A549 (cell line): ENCODE data around the gene PDE4D. TPM values are rescaled to one million over a fixed set of nuclear protein-coding genes. Genes with fewer than 3 reads are reported as not detected.

Source experiments
- ATAC-seq, 2 experiments: fragments of 200-7000 bp in 1 of 2; fragments of >200 bp in 1 of 2; cut with Nextera tagmentation in 1 of 2; cut with Tn5 transposase in 1 of 2; 3 replicates each; pipeline versions ENCODE4 v1.8.0 to v1.9.1; 2018 to 2020; ENCODE audit warnings: mild to moderate bottlenecking in 1 of 2, moderate library complexity in 1 of 2
- CTCF ChIA-PET: fragments of 300-600 bp; sonication (Branson Sonifier 250); formaldehyde crosslinking; extraction: SDS; loops from one replicate; lab custom pipeline; 2021; ENCODE audit warnings: antibody characterized with exemption, inconsistent platforms; lab: Yijun Ruan, JAX
- POLR2A ChIA-PET: fragments of 350-600 bp; formaldehyde crosslinking; extraction: SDS; loops from one replicate; lab custom pipeline; 2021; ENCODE audit warnings: antibody characterized with exemption, inconsistent platforms; lab: Yijun Ruan, JAX
- DNase-seq, 2 experiments: peaks; one replicate each; pipeline versions ENCODE4 v3.0.0 to v3.0.0-alpha.2; 2011 to 2016; ENCODE audit warnings: low read depth in 1 of 2, low spot score in 1 of 2
- FAIRE-seq: peaks from 2 replicates; lab custom pipeline; 2011; peaks lifted over from hg19 to GRCh38; lab: Jason Lieb, UNC
- H3K27ac ChIP-seq, 2 experiments: fragments of >200 bp; sonication (Bioruptor Twin); formaldehyde crosslinking; 3 replicates each; pipeline ENCODE4 v1.5.1; 2016 to 2017
- H3K4me1 ChIP-seq: fragments of >200 bp; sonication (Bioruptor Twin); formaldehyde crosslinking; 3 replicates; pipeline ENCODE4 v1.6.1; 2016
- H3K4me2 ChIP-seq: fragments of >200 bp; sonication (Bioruptor Twin); formaldehyde crosslinking; 3 replicates; pipeline ENCODE4 v1.6.1; 2016
- H3K4me3 ChIP-seq: fragments of >200 bp; sonication (Bioruptor Twin); formaldehyde crosslinking; 3 replicates; pipeline ENCODE4 v1.5.1; 2016
- H3K9me3 ChIP-seq: fragments of >200 bp; sonication (Bioruptor Twin); formaldehyde crosslinking; 3 replicates; pipeline ENCODE4 v1.6.1; 2016
- ATOH8 ChIP-seq: fragments of 250-450 bp; sonication (Bioruptor Pico); IDR thresholded peaks from 2 replicates; pipeline ENCODE4 v1.5.0; 2020; ENCODE audit warnings: low read depth, mild to moderate bottlenecking, moderate library complexity
- CBX2 ChIP-seq: fragments of 200-600 bp; sonication (generic); IDR thresholded peaks from 2 replicates; pipeline ENCODE4 v1.6.1; 2016; ENCODE audit warnings: low read depth, mild to moderate bottlenecking, borderline replicate concordance
- CBX8 ChIP-seq: fragments of 200-600 bp; sonication (generic); IDR thresholded peaks from 2 replicates; pipeline ENCODE4 v1.6.1; 2016
- CHD2 ChIP-seq: fragments of 150-350 bp; IDR thresholded peaks from 2 replicates; pipeline ENCODE4 v1.6.1; 2014; ENCODE audit warnings: low read length; ENCODE audit not compliant: partially characterized antibody
- EHMT2 ChIP-seq: fragments of 200-600 bp; sonication (generic); IDR thresholded peaks from 2 replicates; pipeline ENCODE4 v1.6.1; 2016; ENCODE audit warnings: antibody characterized with exemption, low read depth, mild to moderate bottlenecking, moderate library complexity
- FOXS1 ChIP-seq: fragments of 250-450 bp; sonication (Bioruptor Pico); IDR thresholded peaks from 2 replicates; pipeline ENCODE4 v1.5.0; 2020; ENCODE audit warnings: mild to moderate bottlenecking, moderate library complexity
- HEYL ChIP-seq: fragments of 250-450 bp; sonication (Bioruptor Pico); IDR thresholded peaks from 2 replicates; pipeline ENCODE4 v1.8.0; 2021; ENCODE audit warnings: mild to moderate bottlenecking, moderate library complexity
- HOXB13 ChIP-seq: fragments of 250-450 bp; sonication (Bioruptor Pico); IDR thresholded peaks from 2 replicates; pipeline ENCODE4 v1.5.0; 2020; ENCODE audit warnings: low read depth, mild to moderate bottlenecking, moderate library complexity
- HOXB5 ChIP-seq: fragments of 250-450 bp; sonication (Bioruptor Pico); IDR thresholded peaks from 2 replicates; pipeline ENCODE4 v1.5.0; 2020; ENCODE audit warnings: mild to moderate bottlenecking, moderate library complexity
- KDM1A ChIP-seq: fragments of 200-600 bp; sonication (generic); IDR thresholded peaks from 2 replicates; pipeline ENCODE4 v1.6.1; 2016; ENCODE audit warnings: low read depth, mild to moderate bottlenecking
- KDM5A ChIP-seq: fragments of 200-600 bp; sonication (generic); IDR thresholded peaks from 2 replicates; pipeline ENCODE4 v1.6.1; 2016; ENCODE audit warnings: antibody characterized with exemption, mild to moderate bottlenecking
- MAFK ChIP-seq: fragments of 450-650 bp; IDR thresholded peaks from 2 replicates; pipeline ENCODE4 v1.6.1; 2014; ENCODE audit not compliant: partially characterized antibody
- MAX ChIP-seq: IDR thresholded peaks from 2 replicates; pipeline ENCODE4 v1.6.1; 2012
- MAZ ChIP-seq: fragments of 150-350 bp; IDR thresholded peaks from 2 replicates; pipeline ENCODE4 v1.6.1; 2014; ENCODE audit warnings: antibody characterized with exemption, low read depth, low read length, borderline replicate concordance
- NFE2L2 ChIP-seq: fragments of 150-350 bp; conservative IDR thresholded peaks from 2 replicates; pipeline ENCODE4 v1.6.1; 2014; ENCODE audit warnings: low read length
- NPAS2 ChIP-seq: fragments of 250-450 bp; sonication (Bioruptor Pico); IDR thresholded peaks from 2 replicates; pipeline ENCODE4 v1.8.0; 2022; ENCODE audit warnings: mild to moderate bottlenecking, moderate library complexity, borderline replicate concordance
- RAD21 ChIP-seq, 2 experiments: fragments of >200 bp in 1 of 2; sonication (Bioruptor Twin) in 1 of 2; formaldehyde crosslinking in 1 of 2; IDR thresholded peaks in 1 of 2; conservative IDR thresholded peaks in 1 of 2; 2 replicates in 1 of 2; 3 replicates in 1 of 2; pipeline ENCODE4 v1.6.1; 2012 to 2018; ENCODE audit warnings: inconsistent platforms in 1 of 2
- RCOR1 ChIP-seq: fragments of 150-350 bp; IDR thresholded peaks from 2 replicates; pipeline ENCODE4 v1.6.1; 2014; ENCODE audit warnings: antibody characterized with exemption, low read length, low read depth
- SMC3 ChIP-seq: fragments of >200 bp; sonication (Bioruptor Twin); formaldehyde crosslinking; IDR thresholded peaks from 3 replicates; pipeline ENCODE4 v1.6.1; 2018; ENCODE audit warnings: inconsistent platforms
- SREBF2 ChIP-seq: fragments of 450-650 bp; IDR thresholded peaks from 2 replicates; pipeline ENCODE4 v1.6.1; 2014; ENCODE audit warnings: mild to moderate bottlenecking, moderate library complexity
- ZC3H11A ChIP-seq: fragments of 450-650 bp; IDR thresholded peaks from 2 replicates; pipeline ENCODE4 v1.6.1; 2014; ENCODE audit warnings: antibody characterized with exemption, mild to moderate bottlenecking
- ZNF302 ChIP-seq: fragments of 250-450 bp; sonication (Bioruptor Pico); IDR thresholded peaks from 2 replicates; pipeline ENCODE4 v1.9.0; 2021; ENCODE audit warnings: inconsistent platforms, mild to moderate bottlenecking, moderate library complexity
- WGBS: methylation state at CpG from one replicate; pipeline ENCODE4 v1.1.6; 2017; ENCODE audit errors: missing lambda C conversion rate; 5-methylcytosine and 5-hydroxymethylcytosine counted together
- polyA plus RNA-seq, 4 experiments: library from polyadenylated mRNA; depleted of rRNA in 3 of 4; stranded (reverse); fragments of >200 nt; fragmentation: RNase III in 1 of 4; extraction: RNeasy Plus Mini Kit Qiagen cat#74134 plus additional on column Dnase treatment in 1 of 4; gene quantifications; 2 replicates in 3 of 4; 3 replicates in 1 of 4; pipeline ENCODE4 v1.2.3, GENCODE V29; 2011 to 2017
- TF ChIP-seq, protein P1 (sequence below): fragments of 150-350 bp; IDR thresholded peaks from 2 replicates; pipeline ENCODE4 v1.6.1; 2014; ENCODE audit warnings: low read depth, mild to moderate bottlenecking, low read length
- TF ChIP-seq, protein P2 (sequence below): fragments of >200 bp; sonication (Bioruptor Twin); formaldehyde crosslinking; IDR thresholded peaks from 3 replicates; pipeline ENCODE4 v1.5.1; 2016

The PDE4D gene
- polyA plus RNA-seq, 2 of the 4 experiments (the other 2 are of a cell fraction), result 74.0 to 213 TPM

- H3K27ac ChIP-seq, result peak overlapping the region; percentile 95 to 98
- ChIA-PET CTCF (interaction anchor here (1.0 to 2.3 kb wide), 3 partner anchors 24 to 173 kb away, joined by 3 to 9 read pairs (median 3); no protein-coding TSS in a partner anchor), POLR2A (no interaction called here)
- DNase-seq (no peak), ATAC-seq (no peak), FAIRE-seq (peak; percentile 84)
- 74% methylated on average over 5 of the region's 5 CpGs for WGBS
- peaks cover 97% of the 10 kb centered on the region for H3K4me1 ChIP-seq
- TF ChIP-seq ZNF302 (CRISPR knock-in tag), result no peak
- no peak for TF ChIP-seq NFE2L2
- no peak for TF ChIP-seq CHD2
- no peak for TF ChIP-seq ZC3H11A
- no peak for TF ChIP-seq NPAS2 (CRISPR knock-in tag)
- 0 out of 2 replicates have a peak, but pooled peaks have one; percentile 15 for TF ChIP-seq HOXB5
- TF ChIP-seq, protein P1, sequence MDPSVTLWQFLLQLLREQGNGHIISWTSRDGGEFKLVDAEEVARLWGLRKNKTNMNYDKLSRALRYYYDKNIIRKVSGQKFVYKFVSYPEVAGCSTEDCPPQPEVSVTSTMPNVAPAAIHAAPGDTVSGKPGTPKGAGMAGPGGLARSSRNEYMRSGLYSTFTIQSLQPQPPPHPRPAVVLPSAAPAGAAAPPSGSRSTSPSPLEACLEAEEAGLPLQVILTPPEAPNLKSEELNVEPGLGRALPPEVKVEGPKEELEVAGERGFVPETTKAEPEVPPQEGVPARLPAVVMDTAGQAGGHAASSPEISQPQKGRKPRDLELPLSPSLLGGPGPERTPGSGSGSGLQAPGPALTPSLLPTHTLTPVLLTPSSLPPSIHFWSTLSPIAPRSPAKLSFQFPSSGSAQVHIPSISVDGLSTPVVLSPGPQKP, result no peak
- peak; percentile 61; the same call in 1 of the 2 replicates for TF ChIP-seq HOXB13 (CRISPR knock-in tag)
- TF ChIP-seq FOXS1, result no peak
- no peak overlapping the region for H3K4me3 ChIP-seq
- H3K9me3 ChIP-seq, result no peaks in the 10 kb centered on the region
- no peak overlapping the region; the same call in 2 of the 3 replicates for H3K4me2 ChIP-seq
These were observed 834.4 kb downstream of the PDE4D start for GRCh38 chr5:59058969-59059687.

DNA sequence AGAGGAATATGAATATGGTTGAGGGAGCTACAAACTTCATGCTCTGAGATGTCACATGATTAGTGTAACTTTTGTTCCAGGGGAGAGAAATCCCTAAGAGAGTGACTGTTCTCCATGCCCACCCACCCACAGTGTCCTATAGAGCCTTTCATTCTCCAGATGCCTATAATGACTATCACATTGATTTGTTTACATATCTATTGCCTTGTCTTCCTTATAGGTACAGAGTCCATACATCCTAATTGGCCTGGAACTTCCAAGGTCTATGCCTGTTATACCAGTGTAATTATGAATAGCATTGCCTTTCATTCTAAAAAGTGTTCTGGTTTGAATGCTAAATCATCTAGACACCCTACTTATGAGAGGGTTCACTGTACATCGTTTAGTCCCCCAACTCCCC is 835.3 kb downstream of the PDE4D start:
- Histone ChIP-seq H3K4me3 (no peak overlapping the region), H3K9me3 (no peaks in the 10 kb centered on the region), H3K4me2 (peak overlapping the region; percentile 64), H3K4me1 (peaks cover 97% of the 10 kb centered on the region), H3K27ac (peak overlapping the region; percentile 95 to 98)
- POLR2A ChIA-PET, result no interaction called here
- DNase-seq (no peak), FAIRE-seq (no peak), ATAC-seq (no peak)
- CTCF ChIA-PET, result interaction anchor here (1.5 to 2.3 kb wide), 2 partner anchors 23 to 172 kb away, joined by 4 to 9 read pairs; no protein-coding TSS in a partner anchor
- TF ChIP-seq KDM5A (no peak), KDM1A (no peak), SREBF2 (no peak), EHMT2 (no peak), HEYL (CRISPR knock-in tag) (no peak), NPAS2 (CRISPR knock-in tag) (no peak), HOXB5 (no peak), CBX8 (no peak), MAZ (no peak), MAFK (no peak), CBX2 (no peak), RAD21 (conservative IDR thresholded peaks at IDR 0.05 in 1 of 2, IDR thresholded peaks at IDR 0.05 in 1 of 2) (no peak), ZC3H11A (no peak), SMC3 (no peak), ATOH8 (no peak), RCOR1 (no peak), CHD2 (no peak), HOXB13 (CRISPR knock-in tag) (no peak), MAX (no peak)
- TF ChIP-seq, protein P2, sequence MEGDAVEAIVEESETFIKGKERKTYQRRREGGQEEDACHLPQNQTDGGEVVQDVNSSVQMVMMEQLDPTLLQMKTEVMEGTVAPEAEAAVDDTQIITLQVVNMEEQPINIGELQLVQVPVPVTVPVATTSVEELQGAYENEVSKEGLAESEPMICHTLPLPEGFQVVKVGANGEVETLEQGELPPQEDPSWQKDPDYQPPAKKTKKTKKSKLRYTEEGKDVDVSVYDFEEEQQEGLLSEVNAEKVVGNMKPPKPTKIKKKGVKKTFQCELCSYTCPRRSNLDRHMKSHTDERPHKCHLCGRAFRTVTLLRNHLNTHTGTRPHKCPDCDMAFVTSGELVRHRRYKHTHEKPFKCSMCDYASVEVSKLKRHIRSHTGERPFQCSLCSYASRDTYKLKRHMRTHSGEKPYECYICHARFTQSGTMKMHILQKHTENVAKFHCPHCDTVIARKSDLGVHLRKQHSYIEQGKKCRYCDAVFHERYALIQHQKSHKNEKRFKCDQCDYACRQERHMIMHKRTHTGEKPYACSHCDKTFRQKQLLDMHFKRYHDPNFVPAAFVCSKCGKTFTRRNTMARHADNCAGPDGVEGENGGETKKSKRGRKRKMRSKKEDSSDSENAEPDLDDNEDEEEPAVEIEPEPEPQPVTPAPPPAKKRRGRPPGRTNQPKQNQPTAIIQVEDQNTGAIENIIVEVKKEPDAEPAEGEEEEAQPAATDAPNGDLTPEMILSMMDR, result no peak
- WGBS, result 33% methylated on average over 1 of the region's 1 CpG
